GM19240 (cell line): ENCODE measurements around the gene ZBTB7C.

Source experiments
- DNase-seq: peaks from one replicate; pipeline ENCODE4 v3.0.0; 2011; ENCODE audit warnings: low spot score; ENCODE audit not compliant: insufficient read length

The ZBTB7C gene

GRCh38 chr18:48263914-48264902 is 145.0 kb downstream of the ZBTB7C start:
- no peak for DNase-seq

- no peak for DNase-seq
These were observed 145.9 kb downstream of the ZBTB7C start for GRCh38 chr18:48263192-48263853.

GRCh38 chr18:48260237-48260636 is 148.9 kb downstream of the ZBTB7C start:
- no peak for DNase-seq

- no peak for DNase-seq
These were observed 152.3 kb downstream of the ZBTB7C start for GRCh38 chr18:48256848-48257247.

- DNase-seq, result no peak
These were observed 155.0 kb downstream of the ZBTB7C start for GRCh38 chr18:48254077-48254602.

GRCh38 chr18:48252525-48252924 is 156.7 kb downstream of the ZBTB7C start:
- DNase-seq, result no peak

GRCh38 chr18:48250918-48251317 is 158.3 kb downstream of the ZBTB7C start:
- no peak for DNase-seq

- no peak for DNase-seq
These were observed 158.7 kb downstream of the ZBTB7C start for GRCh38 chr18:48250362-48250907.

GRCh38 chr18:48249854-48250253 is 159.3 kb downstream of the ZBTB7C start:
- no peak for DNase-seq

GRCh38 chr18:48244530-48244929 is 164.7 kb downstream of the ZBTB7C start:
- DNase-seq, result no peak

GRCh38 chr18:48238636-48239035 is 170.5 kb downstream of the ZBTB7C start:
- no peak for DNase-seq

- DNase-seq, result no peak
These were observed 171.0 kb downstream of the ZBTB7C start for GRCh38 chr18:48238206-48238605.

- no peak for DNase-seq
These were observed 172.4 kb downstream of the ZBTB7C start for GRCh38 chr18:48236822-48237221.

GRCh38 chr18:48230467-48231113 is 178.6 kb downstream of the ZBTB7C start:
- no peak for DNase-seq

- no peak for DNase-seq
These were observed 179.6 kb downstream of the ZBTB7C start for GRCh38 chr18:48229552-48229981.

- no peak for DNase-seq
These were observed 180.3 kb downstream of the ZBTB7C start for GRCh38 chr18:48228841-48229240.

GRCh38 chr18:48228301-48228715 is 180.9 kb downstream of the ZBTB7C start:
- no peak for DNase-seq

GRCh38 chr18:48227206-48227605 is 182.0 kb downstream of the ZBTB7C start:
- no peak for DNase-seq

GRCh38 chr18:48226401-48226800 is 182.8 kb downstream of the ZBTB7C start:
- no peak for DNase-seq

GRCh38 chr18:48222118-48222517 is 187.1 kb downstream of the ZBTB7C start:
- no peak for DNase-seq

- DNase-seq, result no peak
These were observed 189.2 kb downstream of the ZBTB7C start for GRCh38 chr18:48219810-48220499.
